Nephron progenitor cell (in vitro differentiated cells): ENCODE results near the gene TLE3.
A peak's percentile ranks its signal among the peaks of the same experiment; 100 is the strongest.

Experiments used
- DNase-seq: peaks from one replicate; pipeline ENCODE4 v3.0.0; 2021
- H3K27ac Mint-ChIP-seq: 2 replicates; pipeline ENCODE4 v1.8.0; 2021; ENCODE audit warnings: mild to moderate bottlenecking, moderate library complexity, mixed read lengths
- H3K27me3 Mint-ChIP-seq: 2 replicates; pipeline ENCODE4 v1.8.0; 2021; ENCODE audit warnings: mild to moderate bottlenecking, low read depth, mixed read lengths; ENCODE audit not compliant: poor library complexity
- H3K36me3 Mint-ChIP-seq: 2 replicates; pipeline ENCODE4 v1.8.0; 2021; ENCODE audit warnings: low read depth, mixed read lengths
- H3K4me1 Mint-ChIP-seq: 2 replicates; pipeline ENCODE4 v1.8.0; 2021; ENCODE audit warnings: mixed read lengths
- H3K4me3 Mint-ChIP-seq: 2 replicates; pipeline ENCODE4 v1.8.0; 2021; ENCODE audit warnings: mild to moderate bottlenecking, moderate library complexity, mixed read lengths
- H3K9me3 Mint-ChIP-seq: 2 replicates; pipeline ENCODE4 v1.8.0; 2021; ENCODE audit warnings: mild to moderate bottlenecking, moderate library complexity, mixed read lengths
- CTCF ChIP-seq: fragments of 200-600 bp; sonication (generic); IDR thresholded peaks from 2 replicates; pipeline ENCODE4 v1.5.0; 2021; ENCODE audit warnings: antibody characterized with exemption

Gene TLE3

GRCh38 chr15:70065006-70065722 is 32.6 kb downstream of the TLE3 start:
- Mint-ChIP-seq H3K27ac (peak overlapping the region; percentile 57), H3K9me3 (no peaks in the 10 kb centered on the region), H3K36me3 (peaks cover 52% of the 10 kb centered on the region), H3K4me1 (peaks cover 65% of the 10 kb centered on the region), H3K27me3 (peaks cover 11% of the 10 kb centered on the region), H3K4me3 (no peak overlapping the region)
- TF ChIP-seq CTCF = no peak
- no peak for DNase-seq

- no peak for TF ChIP-seq CTCF
- Mint-ChIP-seq H3K4me3 (peak overlapping the region; percentile 47), H3K27me3 (peaks cover 8% of the 10 kb centered on the region), H3K27ac (no peak overlapping the region), H3K4me1 (peaks cover 73% of the 10 kb centered on the region), H3K36me3 (peaks cover 52% of the 10 kb centered on the region), H3K9me3 (no peaks in the 10 kb centered on the region)
- DNase-seq = no peak
Measured at GRCh38 chr15:70064441-70064840, 33.3 kb downstream of the TLE3 start.

- Mint-ChIP-seq H3K9me3 (no peaks in the 10 kb centered on the region), H3K27ac (peak overlapping the region; percentile 63), H3K36me3 (peaks cover 52% of the 10 kb centered on the region), H3K4me1 (peaks cover 77% of the 10 kb centered on the region), H3K4me3 (peak overlapping the region; percentile 47), H3K27me3 (peaks cover 5% of the 10 kb centered on the region)
- DNase-seq = no peak
- no peak for TF ChIP-seq CTCF
Measured at GRCh38 chr15:70063980-70064379, 33.7 kb downstream of the TLE3 start.

GRCh38 chr15:70063261-70063925 is 34.3 kb downstream of the TLE3 start:
- no peak for TF ChIP-seq CTCF
- no peak for DNase-seq
- Mint-ChIP-seq H3K4me3 (peak overlapping the region; percentile 40), H3K27ac (peak overlapping the region; percentile 90), H3K9me3 (no peaks in the 10 kb centered on the region), H3K27me3 (no peaks in the 10 kb centered on the region), H3K36me3 (peaks cover 52% of the 10 kb centered on the region), H3K4me1 (peaks cover 78% of the 10 kb centered on the region)

GRCh38 chr15:70062321-70062956 is 35.3 kb downstream of the TLE3 start:
- DNase-seq = peak; percentile 62
- TF ChIP-seq CTCF = no peak
- Mint-ChIP-seq H3K36me3 (peaks cover 56% of the 10 kb centered on the region), H3K4me1 (peaks cover 78% of the 10 kb centered on the region), H3K27me3 (no peaks in the 10 kb centered on the region), H3K27ac (no peak overlapping the region), H3K9me3 (no peaks in the 10 kb centered on the region), H3K4me3 (no peak overlapping the region)
